ENCODE data around the gene HOXA13.
A peak's percentile ranks its signal among the peaks of the same experiment; 100 is the strongest.

DNA sequence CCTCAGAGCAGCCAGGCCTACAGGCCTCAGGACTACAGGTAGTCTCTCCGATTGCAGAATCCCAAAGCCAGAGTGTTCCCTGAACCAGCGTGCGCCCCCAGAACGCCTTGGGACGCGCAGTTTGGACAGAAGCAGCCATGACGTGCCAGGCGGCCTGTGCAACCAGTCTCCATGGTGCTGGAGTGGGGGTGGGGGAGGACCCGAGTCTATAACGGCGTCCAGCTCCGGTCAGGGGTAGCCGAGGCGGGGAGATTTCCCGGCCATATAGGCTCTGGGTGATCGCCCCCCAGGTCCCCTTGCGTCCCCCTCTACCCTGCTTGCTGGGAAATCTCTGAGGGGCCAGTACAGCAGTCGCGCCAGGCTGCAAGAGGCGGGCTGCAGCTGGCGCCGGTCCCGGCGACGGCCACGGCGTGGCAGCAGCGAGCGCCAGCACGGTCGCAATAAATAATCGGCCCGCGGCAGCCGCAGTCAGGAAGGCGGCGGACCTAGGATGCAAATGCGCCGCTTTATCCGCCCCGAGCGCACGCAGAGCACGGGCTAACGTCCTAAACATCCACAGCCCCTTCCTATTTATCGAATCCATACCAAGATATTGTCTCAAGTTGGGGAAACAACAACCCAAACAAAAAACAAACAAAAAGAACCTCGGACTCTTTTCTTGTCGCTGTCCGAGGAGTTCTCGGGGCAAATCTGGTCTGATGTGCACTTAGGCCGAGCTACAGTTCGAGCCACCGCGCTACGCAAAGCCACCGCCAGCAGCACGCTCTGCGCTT lies 49.1 kb downstream of the HOXA13 start:
- TF ChIP-seq POLR2A (IDR thresholded peaks at IDR 0.05) (peak; percentile 73), CTCF (IDR thresholded peaks at IDR 0.05) (peak; percentile 61 to 90 (median 64)), POLR2AphosphoS5 (IDR thresholded peaks at IDR 0.05) (peak; percentile 57 to 84 (median 83))

All from breast epithelium (tissue), 3 donors.